Ovary (tissue), 9 donors: ENCODE results near the gene NKX2-2. TPM values are rescaled to one million over a fixed set of nuclear protein-coding genes. Genes with fewer than 3 reads are reported as not detected.

Experiments used
- DNase-seq, 5 donors: peaks; one replicate each; pipeline ENCODE4 v3.0.0-alpha.2; 2019 to 2020
- H3K27ac ChIP-seq, 2 donors: fragments of 200-600 bp; one replicate each; pipeline versions ENCODE4 v1.5.1 to v1.8.0; 2019 to 2022
- H3K27me3 ChIP-seq: fragments of 200-600 bp; one replicate; pipeline ENCODE4 v1.8.0; 2022
- H3K36me3 ChIP-seq: fragments of 200-600 bp; sonication (generic); one replicate; pipeline ENCODE4 v1.5.1; 2019
- H3K4me1 ChIP-seq: one replicate; pipeline ENCODE4 v1.8.1; 2013; ENCODE audit warnings: mild to moderate bottlenecking, moderate library complexity; ENCODE audit not compliant: insufficient read depth
- H3K4me3 ChIP-seq: fragments of 200-600 bp; sonication (generic); one replicate; pipeline ENCODE4 v1.5.1; 2017
- H3K9me3 ChIP-seq, 2 donors: fragments of 200-600 bp in 1 of 2; sonication (generic) in 1 of 2; one replicate each; pipeline versions ENCODE4 v1.5.1 to v1.8.1; 2013 to 2019; ENCODE audit warnings: mild to moderate bottlenecking in 1 of 2, moderate library complexity in 1 of 2
- CTCF ChIP-seq, 3 donors: fragments of 450-650 bp in 2 of 3; fragments of 200-600 bp in 1 of 3; IDR thresholded peaks; one replicate each; pipeline versions ENCODE4 v1.5.1 to v1.8.0; 2016 to 2022; ENCODE audit warnings: antibody characterized with exemption in 3 of 3, mild to moderate bottlenecking in 1 of 3
- EP300 ChIP-seq: sonication (generic); formaldehyde crosslinking; IDR thresholded peaks from one replicate; pipeline ENCODE4 v1.6.1; 2017; ENCODE audit warnings: antibody characterized with exemption
- POLR2A ChIP-seq: fragments of 450-650 bp; IDR thresholded peaks from one replicate; pipeline ENCODE4 v1.6.1; 2017; ENCODE audit warnings: antibody characterized with exemption, mild to moderate bottlenecking, moderate library complexity
- WGBS, 3 donors: extraction: QIAGEN DNeasy Blood & Tissue Kit in 1 of 3; methylation state at CpG; one replicate each; pipeline versions ENCODE4 v1.1.5 to v1.1.7; 2013 to 2017; 5-methylcytosine and 5-hydroxymethylcytosine counted together
- intact Hi-C, 4 donors: fragments of 100-400 bp; cut with DNase I; formaldehyde crosslinking; loops; one replicate each; pipeline versions ENCODE4 v1.11.0 to v1.15.1; 2022 to 2023
- polyA plus RNA-seq, 2 donors: library from polyadenylated mRNA; stranded (reverse); fragments of 200-250 nt in 1 of 2; fragments of 350-450 nt in 1 of 2; fragmentation: Illumina TruSeq in 1 of 2; extraction: RNeasy Lipid Tissue Mini Kit (QIAGEN cat#74804) in 1 of 2; gene quantifications; one replicate each; pipeline ENCODE4 v1.2.3, GENCODE V29; 2013 to 2014
- total RNA-seq, 7 donors: library from RNA; depleted of rRNA in 2 of 7; stranded (reverse); fragments of >200 nt in 2 of 7; fragmentation: NEBNext Ultra II Directional in 3 of 7; extraction: Animal tissue kit (Norgen Biotek cat#: 25700) in 3 of 7; gene quantifications; one replicate each; pipeline versions ENCODE4 v1.1.0 to v1.2.4, GENCODE V29; 2016 to 2023
- donor health status: DM: no; HTN: no; CAD: no; lungs with moderate emphysema.
- donor health status: DM: no; HTN: no; CAD: no.
- donor health status: Bipolar disorder and iron deficiency.
- donor health status: DM: yes; HTN: yes; CAD: no.
- donor health status: DM: no; HTN: no; CAD: no.
- donor health status: DM: yes; HTN: yes; CAD: no.

The NKX2-2 gene
- total and polyA plus RNA-seq, 9 donors: not detected

DNA sequence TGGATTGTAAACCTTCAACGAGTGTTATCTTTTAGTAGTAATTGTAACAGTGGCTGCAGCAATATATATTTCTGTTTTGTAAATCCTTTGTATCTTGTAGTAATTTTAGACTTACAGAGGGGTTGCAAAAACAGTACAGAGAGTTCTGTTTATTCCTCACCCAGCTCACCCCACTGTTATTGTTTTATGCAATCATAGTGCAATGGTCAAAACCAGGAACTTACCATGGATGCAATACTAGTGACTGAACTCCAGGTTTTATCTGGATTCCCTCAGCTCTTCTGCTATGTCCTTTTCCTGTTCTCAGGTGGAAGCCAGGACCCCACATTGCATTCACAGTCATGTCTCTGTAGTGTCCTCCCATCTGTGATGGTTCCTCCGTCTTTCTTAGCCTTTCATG is 42.5 kb upstream of the NKX2-2 start:
- intact Hi-C loops: no loop called here
- Histone ChIP-seq H3K27ac (no peak overlapping the region), H3K36me3 (no peaks in the 10 kb centered on the region), H3K4me3 (no peak overlapping the region), H3K4me1 (no peaks in the 10 kb centered on the region), H3K9me3 (no peaks in the 10 kb centered on the region), H3K27me3 (no peaks in the 10 kb centered on the region)
- WGBS, 3 donors: 58 to 78% (median 58%) methylated on average over 2 of the region's 2 CpGs
- no peak for DNase-seq
- TF ChIP-seq CTCF (IDR thresholded peaks at IDR 0.05): no peak
- TF ChIP-seq POLR2A: no peak
- TF ChIP-seq EP300: no peak

DNA sequence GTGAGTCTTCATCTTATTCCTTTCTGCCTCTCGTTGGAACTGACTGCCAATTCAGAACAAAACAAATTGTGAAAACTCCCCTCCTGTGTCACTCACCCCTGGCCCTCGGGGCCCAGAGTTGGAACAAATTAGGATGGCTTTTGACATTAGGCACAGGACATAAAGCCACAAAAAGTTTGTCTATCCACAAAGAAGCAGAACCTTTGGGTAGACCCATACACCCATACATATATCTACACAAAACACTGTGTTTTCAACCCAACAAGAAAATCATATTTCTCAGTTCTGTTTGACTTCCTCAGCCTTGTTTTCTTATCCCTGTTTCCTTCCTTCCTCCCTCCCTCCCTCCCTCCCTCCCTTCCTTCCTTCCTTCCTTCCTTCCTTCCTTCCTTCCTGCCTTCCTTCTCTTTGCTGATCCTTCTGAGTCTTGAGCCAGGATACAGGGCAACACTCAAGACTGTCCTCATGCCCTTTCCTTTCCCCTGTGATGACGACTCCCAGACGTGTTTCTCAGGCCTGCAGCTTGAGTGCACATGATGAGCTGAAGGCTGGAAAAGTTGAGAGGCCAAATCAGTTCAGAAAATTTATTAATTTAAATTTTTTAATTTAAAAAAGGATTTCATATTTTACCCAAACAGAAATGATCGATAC is 41.7 kb upstream of the NKX2-2 start:
- no peaks in the 10 kb centered on the region for H3K36me3 ChIP-seq
- intact Hi-C loops: no loop called here
- no peaks in the 10 kb centered on the region for H3K4me1 ChIP-seq
- H3K27ac ChIP-seq: no peak overlapping the region
- H3K9me3 ChIP-seq: no peaks in the 10 kb centered on the region
- H3K4me3 ChIP-seq: no peak overlapping the region
- no peak for DNase-seq
- WGBS, 3 donors: 47 to 51% (median 48%) methylated on average over 5 of the region's 5 CpGs
- TF ChIP-seq EP300 (no peak), POLR2A (no peak), CTCF (IDR thresholded peaks at IDR 0.05) (no peak)
- no peaks in the 10 kb centered on the region for H3K27me3 ChIP-seq

- H3K4me3 ChIP-seq: no peak overlapping the region
- intact Hi-C loops: no loop called here
- no peaks in the 10 kb centered on the region for H3K4me1 ChIP-seq
- WGBS, 3 donors: 44 to 60% (median 56%) methylated on average over 7 of the region's 7 CpGs
- H3K27me3 ChIP-seq: no peaks in the 10 kb centered on the region
- H3K27ac ChIP-seq: no peak overlapping the region
- no peaks in the 10 kb centered on the region for H3K36me3 ChIP-seq
- TF ChIP-seq CTCF (IDR thresholded peaks at IDR 0.05) (no peak), POLR2A (no peak), EP300 (no peak)
- DNase-seq: no peak
- no peaks in the 10 kb centered on the region for H3K9me3 ChIP-seq
Observed at GRCh38 chr20:21554985-21555384, 41.1 kb upstream of the NKX2-2 start.

- intact Hi-C loops: no loop called here
- 69 to 77% (median 70%) methylated on average over 10 of the region's 10 CpGs for WGBS, 3 donors
- DNase-seq: no peak
Observed at GRCh38 chr20:21554376-21554890, 40.6 kb upstream of the NKX2-2 start.

More at GRCh38 chr20:21554376-21554890, 40.6 kb upstream of the NKX2-2 start:
- Histone ChIP-seq H3K4me3 (no peak overlapping the region), H3K4me1 (no peaks in the 10 kb centered on the region), H3K9me3 (no peaks in the 10 kb centered on the region), H3K27ac (no peak overlapping the region), H3K36me3 (no peaks in the 10 kb centered on the region), H3K27me3 (no peaks in the 10 kb centered on the region)
- TF ChIP-seq POLR2A: no peak
- TF ChIP-seq EP300: no peak
- no peak for TF ChIP-seq CTCF (IDR thresholded peaks at IDR 0.05)
